ENCODE results near the gene DNAJA4.
A peak's percentile ranks its signal among the peaks of the same experiment; 100 is the strongest.

DNAJA4 gene

DNA sequence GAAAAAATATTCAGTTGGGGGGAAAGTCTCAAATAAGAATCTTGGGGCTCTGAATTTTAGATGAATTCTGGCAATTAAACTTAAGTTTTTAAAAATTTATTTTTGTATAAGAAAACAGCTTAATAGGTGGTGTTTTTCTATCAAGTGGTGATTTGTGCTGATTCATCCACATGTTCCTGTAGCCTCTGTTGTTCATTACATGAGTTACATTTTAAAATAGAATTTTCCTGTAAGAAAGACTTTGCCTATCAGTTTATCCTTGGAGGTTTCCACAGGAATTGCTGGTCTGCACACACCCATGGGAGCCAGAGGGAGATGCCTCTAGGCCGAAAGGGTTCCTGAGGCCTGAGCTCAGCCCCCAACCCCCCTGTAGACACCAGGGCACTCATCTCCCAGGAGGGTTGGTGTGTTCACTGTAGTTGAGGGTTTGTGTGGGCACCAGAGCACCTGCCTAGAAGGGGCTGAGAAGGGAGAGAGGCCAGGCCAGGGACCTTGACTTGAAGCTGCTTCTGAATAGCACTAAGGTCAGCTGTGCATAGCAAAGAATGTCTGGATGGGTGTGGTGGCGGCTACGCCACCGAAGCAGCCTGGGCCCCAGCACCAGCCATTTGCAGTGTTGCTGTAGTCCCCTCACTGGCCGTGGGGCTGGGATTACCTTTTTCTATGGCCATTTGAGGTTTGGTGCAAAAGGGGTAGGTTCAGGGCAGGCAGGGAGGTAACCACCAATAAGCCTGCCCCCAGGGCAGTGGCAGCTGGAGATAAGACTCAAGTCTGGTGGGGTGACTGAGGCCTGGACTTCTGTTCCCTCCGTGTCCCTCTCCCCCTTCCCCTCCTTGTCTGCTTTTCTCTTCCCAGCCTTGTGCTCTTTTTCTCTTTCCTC lies 11.9 kb downstream of the DNAJA4 start:
- no peak for DNase-seq (ENCODE audit: low read depth in 1 of 2, low spot score in 1 of 2)

- DNase-seq (ENCODE audit: low read depth in 1 of 2, low spot score in 1 of 2) = no peak
These were observed 16.1 kb downstream of the DNAJA4 start for GRCh38 chr15:78280319-78281072.

DNA sequence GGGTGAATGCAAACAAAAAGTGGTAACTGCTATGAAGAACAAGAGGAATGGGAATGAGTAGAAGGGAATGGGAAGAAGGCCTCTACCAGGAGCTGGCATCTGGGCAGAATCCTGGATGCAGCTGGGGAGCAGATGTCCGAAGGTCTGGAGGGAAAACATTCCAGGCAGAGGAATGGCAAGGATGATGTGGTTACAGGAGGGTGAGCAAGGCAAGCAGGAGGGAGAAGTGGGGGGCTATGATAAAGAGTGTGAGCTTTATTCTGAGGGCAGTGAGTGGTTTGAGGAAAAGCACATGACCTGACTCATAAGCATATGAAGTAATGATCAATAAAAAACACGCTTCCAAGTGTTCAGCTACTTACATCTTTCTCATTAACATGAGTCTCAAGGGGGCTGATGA lies 18.0 kb downstream of the DNAJA4 start:
- DNase-seq (ENCODE audit: low read depth in 1 of 2, low spot score in 1 of 2) = no peak

- no peak for DNase-seq (ENCODE audit: low read depth in 1 of 2, low spot score in 1 of 2)
These were observed 20.4 kb downstream of the DNAJA4 start for GRCh38 chr15:78284758-78285157.

DNA sequence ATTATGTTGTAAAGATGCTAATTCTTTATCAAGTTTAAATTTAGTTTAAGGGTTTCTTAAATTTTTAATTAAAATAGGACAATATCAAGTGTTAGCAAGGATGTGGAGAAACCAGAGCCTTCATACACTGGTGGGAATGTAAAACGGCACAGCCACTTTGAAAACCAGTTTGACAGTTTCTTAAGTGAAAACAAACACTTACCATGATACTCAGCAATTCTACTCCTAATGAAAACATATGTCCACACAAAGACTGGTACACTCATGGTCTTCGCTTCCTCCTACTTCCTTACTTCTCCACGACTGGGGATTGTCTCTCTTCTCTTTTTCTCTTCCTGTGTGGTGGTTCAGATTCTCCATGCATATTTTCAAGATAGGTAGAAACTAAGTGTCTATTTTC lies 25.9 kb downstream of the DNAJA4 start:
- no peak for DNase-seq (ENCODE audit: low read depth in 1 of 2, low spot score in 1 of 2)

- DNase-seq (ENCODE audit: low read depth in 1 of 2, low spot score in 1 of 2) = no peak
These were observed 26.7 kb downstream of the DNAJA4 start for GRCh38 chr15:78291052-78291451.

- DNase-seq (ENCODE audit: low read depth in 1 of 2, low spot score in 1 of 2) = no peak
These were observed 27.3 kb downstream of the DNAJA4 start for GRCh38 chr15:78291698-78292097.

- no peak for DNase-seq (ENCODE audit: low read depth in 1 of 2, low spot score in 1 of 2)
These were observed 27.9 kb downstream of the DNAJA4 start for GRCh38 chr15:78292219-78292618.

- DNase-seq (ENCODE audit: low read depth in 1 of 2, low spot score in 1 of 2) = peak; percentile 83 to 89
These were observed 35.0 kb downstream of the DNAJA4 start, which contains the start of gene SKIC8 for GRCh38 chr15:78299101-78299930. TSS of gene SKIC8 (minus strand) at chr15:78299609. CDS start at chr15:78295686, 3,923 bp downstream.

DNA sequence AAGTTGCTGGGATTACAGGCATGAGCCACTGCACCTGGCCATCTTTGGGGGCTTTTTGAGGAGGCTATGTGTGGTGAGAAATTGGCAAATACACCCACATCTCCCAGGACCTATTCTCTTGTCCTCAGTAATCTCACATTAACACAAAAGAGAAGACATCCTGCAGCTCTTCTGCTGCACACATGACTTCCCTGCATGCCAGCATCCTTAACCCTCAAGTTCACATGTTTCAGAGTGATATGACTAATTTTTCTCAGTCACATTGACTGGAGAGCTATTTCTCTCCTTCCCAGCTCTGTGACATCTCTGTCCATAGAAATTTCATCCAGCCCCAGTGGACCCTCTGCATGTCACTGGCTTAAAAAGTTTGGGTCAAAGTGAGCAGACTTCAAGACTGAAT lies 37.0 kb downstream of the DNAJA4 start:
- DNase-seq (ENCODE audit: low read depth in 1 of 2, low spot score in 1 of 2) = no peak

- no peak for DNase-seq (ENCODE audit: low read depth in 1 of 2, low spot score in 1 of 2)
These were observed 37.5 kb downstream of the DNAJA4 start for GRCh38 chr15:78301828-78302227.

DNA sequence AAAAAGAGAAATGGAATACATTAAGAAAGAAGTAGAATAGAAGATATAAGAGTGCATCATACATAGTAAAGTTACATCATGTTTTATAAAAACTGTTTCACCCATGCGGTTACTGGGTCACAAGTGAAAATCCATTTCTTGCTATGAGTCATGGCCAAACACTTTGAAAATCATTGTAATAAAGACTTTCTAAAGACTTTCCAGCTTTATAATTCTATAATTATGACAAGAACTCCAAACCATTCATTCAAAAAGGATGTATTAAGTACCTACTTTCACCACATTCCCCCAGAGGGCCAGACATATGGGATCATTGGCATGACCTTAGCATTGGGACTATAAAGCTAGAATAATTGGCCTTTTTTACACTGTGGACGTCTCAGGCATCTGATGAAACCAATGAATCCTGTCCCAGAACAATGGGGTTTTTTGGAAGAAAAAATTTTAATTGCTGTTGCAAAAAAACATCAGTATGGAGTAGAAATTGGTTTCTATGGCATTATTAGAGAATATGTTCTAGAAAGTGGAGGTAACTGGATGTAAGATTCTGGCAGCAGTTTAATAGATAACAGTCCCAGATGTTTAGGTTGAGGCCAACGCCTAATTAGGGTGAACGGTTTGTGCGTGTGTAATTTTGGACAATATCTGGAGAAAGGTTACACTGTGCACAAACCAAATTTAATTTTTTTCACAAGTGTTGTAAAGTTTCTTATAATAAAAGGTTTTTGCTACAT lies 38.4 kb downstream of the DNAJA4 start:
- DNase-seq (ENCODE audit: low read depth in 1 of 2, low spot score in 1 of 2) = no peak

GRCh38 chr15:78304216-78305066 lies 40.1 kb downstream of the DNAJA4 start:
- DNase-seq (ENCODE audit: low read depth in 1 of 2, low spot score in 1 of 2) = no peak

GRCh38 chr15:78306176-78306774 lies 41.9 kb downstream of the DNAJA4 start:
- no peak for DNase-seq (ENCODE audit: low read depth in 1 of 2, low spot score in 1 of 2)

GRCh38 chr15:78307976-78308375 lies 43.6 kb downstream of the DNAJA4 start:
- DNase-seq (ENCODE audit: low read depth in 1 of 2, low spot score in 1 of 2) = no peak

GRCh38 chr15:78308422-78309032 lies 44.2 kb downstream of the DNAJA4 start:
- DNase-seq (ENCODE audit: low read depth in 1 of 2, low spot score in 1 of 2) = peak; percentile 10 to 27

- DNase-seq (ENCODE audit: low read depth in 1 of 2, low spot score in 1 of 2) = no peak
These were observed 46.9 kb downstream of the DNAJA4 start for GRCh38 chr15:78311292-78311691.

DNA sequence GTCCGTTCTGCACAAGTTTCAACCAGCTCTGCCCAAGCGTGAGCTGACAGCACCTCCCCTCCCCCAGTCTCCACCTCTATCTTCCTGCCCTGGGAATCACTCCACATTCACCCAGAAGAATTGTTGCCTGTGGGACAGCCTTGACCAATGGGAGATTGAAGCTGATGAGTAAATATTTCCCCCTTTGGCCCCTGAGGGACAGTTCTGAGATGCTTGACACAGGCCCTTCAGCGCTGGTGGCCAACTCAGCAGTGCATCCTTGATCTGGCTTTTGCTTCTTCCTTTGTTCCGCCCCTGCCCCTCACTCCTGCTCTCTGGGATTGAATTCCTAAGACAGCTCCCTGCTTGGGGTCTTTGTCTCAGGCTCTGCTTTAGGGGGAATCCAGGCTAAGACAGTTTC lies 48.2 kb downstream of the DNAJA4 start:
- DNase-seq (ENCODE audit: low read depth in 1 of 2, low spot score in 1 of 2) = no peak

- no peak for DNase-seq (ENCODE audit: low read depth in 1 of 2, low spot score in 1 of 2)
These were observed 48.6 kb downstream of the DNAJA4 start for GRCh38 chr15:78312957-78313356.

Data from activated CD4-positive, alpha-beta T cell treated with anti-CD3 and anti-CD28 coated beads, Interleukin-2, amount 50 U/mL, for 24 hours (primary cell).